Stimulated activated naive CD4-positive, alpha-beta T cell treated with Interleukin-2 at 50 U/mL for 16 hours (primary cell): ENCODE measurements around the gene NECAB3.

Source experiments
- DNase-seq: peaks from one replicate; lab custom pipeline; 2025; lab: John Stamatoyannopoulos, UW

Gene NECAB3

GRCh38 chr20:33677991-33678702 lies 3.9 kb upstream of the NECAB3 start:
- DNase-seq: no peak

DNA sequence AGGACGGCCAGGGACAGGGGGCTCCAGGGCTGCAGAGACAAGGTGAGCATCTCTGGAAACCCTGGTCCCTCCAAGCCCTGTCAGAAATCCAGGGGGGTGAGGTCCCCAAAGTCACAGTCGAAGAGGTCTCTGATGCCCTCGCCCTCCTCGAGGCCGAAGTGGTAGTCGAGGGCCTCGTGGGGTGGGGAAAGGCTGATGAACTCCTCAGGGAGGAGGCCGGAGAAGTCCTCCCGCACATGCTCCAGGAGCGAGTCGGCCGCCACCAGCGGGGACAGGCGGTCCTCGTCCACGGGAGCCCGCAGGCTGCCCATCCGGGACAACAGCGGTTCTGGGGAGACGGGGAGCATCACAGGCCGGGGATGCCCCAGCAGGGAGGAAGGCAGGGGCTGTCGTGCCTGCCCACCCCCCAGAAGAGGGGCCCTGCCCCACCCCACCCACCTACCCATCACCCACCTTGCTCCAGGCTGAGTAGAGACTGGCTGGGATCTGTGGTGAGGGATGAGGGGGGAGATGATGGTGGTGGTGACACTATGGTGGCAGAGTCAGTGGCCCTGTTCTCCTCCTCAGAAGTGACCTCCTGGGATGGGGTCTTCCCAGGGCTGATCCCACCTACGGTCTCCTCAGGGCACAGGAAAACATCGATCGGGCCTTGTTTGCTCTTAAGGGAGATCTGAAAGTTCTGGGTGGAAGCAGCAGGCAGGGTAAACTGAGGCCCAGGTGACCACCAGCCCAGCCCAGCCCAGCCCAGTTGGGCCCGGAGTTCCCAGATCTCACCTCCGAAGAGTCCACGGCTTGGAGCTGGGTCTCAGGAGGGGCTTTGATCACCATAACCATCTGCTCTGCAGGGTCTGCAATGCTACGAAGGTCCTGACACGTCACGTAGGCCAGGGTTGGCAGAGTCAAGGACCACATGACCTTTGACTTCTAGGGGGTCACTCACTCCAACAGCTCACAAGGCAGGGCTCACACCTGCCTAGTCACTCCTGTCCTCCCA lies 2.7 kb upstream of the NECAB3 start:
- DNase-seq: no peak

GRCh38 chr20:33676121-33676520 lies 1.9 kb upstream of the NECAB3 start:
- no peak for DNase-seq

GRCh38 chr20:33675136-33675959 lies 1.1 kb upstream of the NECAB3 start:
- DNase-seq: no peak

DNA sequence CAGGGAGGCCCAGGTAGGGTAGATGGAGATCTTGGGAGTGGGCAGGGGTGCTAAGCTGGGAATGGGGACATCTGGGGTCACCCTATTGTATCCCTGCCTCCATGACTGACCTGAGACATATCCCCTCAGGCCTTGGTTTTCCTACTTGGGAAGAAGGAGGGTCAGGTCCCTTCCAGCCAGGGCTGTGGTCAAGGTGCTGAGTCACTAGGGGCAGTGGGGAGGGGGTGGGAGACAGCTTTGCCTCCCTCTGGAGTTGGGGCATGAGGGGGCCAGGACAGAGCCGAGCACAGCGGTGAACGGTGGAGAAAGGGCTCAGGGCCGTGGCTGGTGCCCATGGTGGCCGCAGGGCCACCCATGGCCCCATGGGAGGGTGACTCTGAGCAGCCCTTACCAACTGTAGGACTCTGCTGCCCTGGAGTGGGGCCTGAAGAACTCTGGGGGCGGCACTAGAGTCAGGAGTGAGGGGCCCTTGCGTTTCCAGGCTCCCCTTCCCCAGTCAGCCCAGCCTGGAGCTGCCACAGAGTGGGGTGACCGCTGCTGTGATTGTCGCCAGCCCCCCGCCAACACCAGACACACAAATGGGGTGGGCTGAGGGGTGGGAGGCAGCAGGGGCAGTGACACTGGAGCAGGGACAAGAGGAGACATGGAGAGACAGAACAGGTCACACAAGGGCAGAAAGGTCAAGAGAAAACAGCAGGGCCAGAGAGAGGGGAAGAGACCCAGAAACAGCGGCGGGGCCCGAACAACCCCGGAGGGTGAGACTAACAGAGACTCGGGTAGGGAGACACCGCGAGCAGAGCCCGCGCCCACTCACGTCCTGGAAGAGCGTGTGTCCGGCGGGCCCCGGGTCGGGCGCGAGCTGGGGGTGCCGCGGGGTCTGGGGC lies 576 bp downstream of the NECAB3 start:
- DNase-seq: no peak

DNA sequence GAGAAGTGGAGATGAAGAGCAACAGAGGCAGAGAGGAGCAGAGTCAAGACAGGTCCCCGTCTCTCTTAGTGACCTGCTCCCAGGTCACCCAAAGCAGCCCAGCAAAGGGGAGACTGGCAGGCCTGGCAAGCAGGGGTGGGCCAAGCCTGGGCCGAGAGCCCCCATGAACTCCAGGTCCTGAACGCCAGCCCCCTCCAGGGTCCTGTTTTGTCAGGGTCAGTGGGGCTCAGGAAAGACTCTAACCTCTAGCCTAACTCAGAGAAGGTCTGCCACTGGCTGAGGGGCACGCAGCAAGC lies 1.2 kb downstream of the NECAB3 start:
- no peak for DNase-seq

GRCh38 chr20:33672426-33673113 lies 1.7 kb downstream of the NECAB3 start:
- DNase-seq: no peak

DNA sequence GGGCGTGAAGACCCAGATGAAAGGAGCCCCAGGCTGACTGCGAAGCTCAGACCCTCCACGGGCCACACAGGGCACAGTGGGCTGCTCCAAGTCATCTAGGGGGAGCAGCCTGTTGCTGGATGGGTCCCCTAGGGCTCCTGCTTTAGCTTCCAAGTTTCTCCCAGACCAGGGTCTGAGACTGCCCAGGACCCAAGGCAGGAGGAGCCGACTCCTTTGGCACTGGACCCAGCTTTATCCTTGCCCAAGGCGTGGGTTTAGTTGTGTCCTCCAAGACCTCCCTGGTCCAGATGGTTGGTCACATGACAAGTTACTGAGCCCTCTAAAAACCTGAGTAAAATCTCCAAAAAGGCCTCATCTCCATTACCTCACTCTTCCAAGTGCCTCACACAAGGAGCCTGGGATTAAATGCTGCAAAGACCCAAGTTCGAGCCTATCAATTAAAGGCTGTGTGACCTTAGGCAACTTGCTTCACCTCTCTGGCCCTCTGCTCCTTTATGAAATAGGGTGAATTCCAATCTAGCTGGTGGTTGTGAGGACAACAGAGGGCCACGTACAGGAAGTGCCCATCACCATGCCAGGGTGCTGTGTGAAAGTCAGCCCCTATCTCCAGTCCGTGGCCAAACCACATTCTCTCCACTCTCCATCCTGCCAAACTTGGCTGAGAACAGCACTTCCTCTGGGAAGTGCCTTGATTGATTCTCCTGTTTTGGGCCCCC lies 2.5 kb downstream of the NECAB3 start:
- DNase-seq: no peak

- DNase-seq: no peak
Measured at GRCh38 chr20:33670715-33671499, 3.3 kb downstream of the NECAB3 start.

DNA sequence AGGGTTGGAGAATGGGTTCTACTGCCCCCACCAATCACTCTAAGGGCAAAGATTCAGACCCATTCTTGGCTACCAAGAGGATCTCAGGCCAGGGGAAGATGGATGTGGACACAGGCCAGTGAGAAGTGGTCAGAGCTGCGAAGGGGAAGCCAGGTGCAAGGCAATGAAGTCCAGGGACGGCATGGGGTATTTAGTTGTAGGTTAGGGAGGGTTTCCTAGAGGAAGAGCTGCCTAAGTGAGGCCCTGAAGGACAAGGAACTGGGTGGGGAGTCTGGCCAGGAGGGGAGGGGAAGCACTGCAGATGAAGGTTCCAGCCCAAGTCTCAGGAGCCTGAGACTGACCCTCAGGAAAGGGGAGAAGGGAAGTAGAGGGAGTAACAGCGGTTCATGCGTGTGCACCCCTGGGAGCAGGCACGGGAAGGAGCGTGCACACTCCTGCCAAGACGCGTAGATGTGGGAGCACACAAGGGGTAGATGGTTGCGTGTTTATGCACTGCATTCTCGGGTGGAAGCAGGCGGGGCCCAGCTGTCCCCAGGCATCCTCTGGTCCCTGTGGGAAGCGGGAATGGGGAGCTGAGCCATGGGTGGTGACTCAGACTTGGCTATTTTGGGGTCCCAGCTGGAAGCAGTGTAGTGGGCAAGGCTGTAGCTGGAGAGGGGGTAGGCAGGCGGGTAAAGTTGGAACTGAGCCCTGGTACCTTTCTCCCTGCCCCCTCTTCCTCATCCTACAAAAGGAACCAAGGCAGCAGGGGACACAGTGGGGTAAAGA lies 4.2 kb downstream of the NECAB3 start:
- no peak for DNase-seq

GRCh38 chr20:33669224-33669623 lies 5.0 kb downstream of the NECAB3 start:
- no peak for DNase-seq

DNA sequence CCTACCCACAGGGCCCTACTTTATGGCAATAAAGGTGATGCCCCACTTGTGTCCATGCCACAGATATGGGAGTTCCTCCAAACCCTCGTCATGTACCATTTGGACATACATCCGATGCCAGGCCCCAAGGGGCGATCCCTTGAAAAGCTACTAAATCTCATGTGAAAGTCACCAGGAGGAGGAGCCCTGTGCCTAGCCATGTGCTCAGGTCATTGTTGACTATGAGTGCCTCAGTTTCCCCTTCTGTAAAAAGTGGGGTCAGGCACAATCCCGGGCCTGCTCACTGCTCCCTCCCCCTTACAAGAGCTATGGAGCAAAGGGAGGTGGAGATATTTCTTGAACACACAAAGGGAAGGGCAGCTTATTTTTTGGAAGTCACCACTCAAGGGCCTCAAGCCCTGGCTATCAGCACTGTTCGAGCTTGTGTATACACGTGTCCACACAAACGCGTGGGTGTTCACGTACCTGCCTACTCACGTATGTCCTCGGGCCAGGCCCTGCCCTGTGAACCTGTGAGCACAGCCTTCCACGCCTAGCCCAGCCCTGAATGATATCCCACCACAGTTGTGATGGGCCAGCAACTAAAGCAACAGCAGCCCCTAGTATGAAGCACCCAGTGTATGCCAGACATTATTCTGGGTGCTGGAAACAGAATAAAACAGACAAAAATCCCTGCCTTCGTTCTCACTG lies 5.6 kb downstream of the NECAB3 start:
- DNase-seq: no peak

GRCh38 chr20:33667676-33668465 lies 6.4 kb downstream of the NECAB3 start:
- peak; percentile 70 for DNase-seq

- peak; percentile 46 for DNase-seq
Measured at GRCh38 chr20:33667245-33667675, 7.0 kb downstream of the NECAB3 start.

DNA sequence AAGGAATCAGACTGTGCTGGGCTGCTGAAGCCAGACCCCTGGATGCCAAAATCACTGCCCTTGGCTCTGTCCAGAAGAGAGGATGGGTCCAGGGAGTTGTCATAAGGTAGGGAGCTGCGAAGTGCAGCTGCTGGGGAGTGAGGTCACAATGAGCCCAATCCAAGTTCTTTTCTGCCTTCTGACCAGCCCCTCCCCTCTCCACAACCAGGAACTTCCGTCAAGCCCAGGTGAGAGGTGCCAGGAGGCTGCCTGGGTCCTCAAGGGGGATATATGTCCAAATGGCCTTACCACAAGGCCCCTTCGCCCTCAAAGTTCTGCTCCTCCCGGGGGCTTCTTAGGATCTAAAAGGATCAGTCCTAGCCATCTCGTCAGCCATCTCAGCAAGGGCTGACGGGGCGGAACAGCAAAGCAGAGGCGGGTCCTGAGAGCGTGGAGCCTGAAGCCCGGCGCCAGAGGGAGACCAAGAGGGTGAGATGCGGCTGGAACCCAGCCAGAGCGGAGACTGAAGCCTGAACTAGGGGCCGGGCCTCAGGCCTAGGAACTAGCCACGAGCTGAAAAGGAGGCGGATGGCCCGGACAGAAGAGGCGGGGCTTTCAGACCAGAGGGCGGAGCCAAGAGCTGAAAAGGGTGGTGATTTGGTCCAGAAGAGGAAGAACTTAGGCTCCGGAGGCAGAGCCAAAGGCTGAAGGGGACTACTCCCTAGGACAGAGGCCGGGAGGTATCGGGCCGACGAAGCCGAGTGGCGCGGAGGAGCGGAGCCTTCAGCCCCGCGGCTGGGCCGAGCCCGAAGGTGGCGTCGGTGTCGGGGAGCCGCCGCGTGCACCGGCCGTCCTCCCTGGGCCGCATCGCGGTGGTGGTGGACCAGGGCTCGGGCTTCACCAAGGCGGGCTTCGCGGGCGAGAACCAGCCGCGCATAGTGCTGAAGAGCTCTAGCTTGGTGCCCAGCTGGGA lies 7.7 kb downstream of the NECAB3 start, which contains the start of gene ACTL10:
Gene ACTL10, plus strand, starts transcription at position 651 of the 952 bp plus-strand sequence. CDS start 555 bp downstream, outside the sequence.
- peak; percentile 79 for DNase-seq

DNA sequence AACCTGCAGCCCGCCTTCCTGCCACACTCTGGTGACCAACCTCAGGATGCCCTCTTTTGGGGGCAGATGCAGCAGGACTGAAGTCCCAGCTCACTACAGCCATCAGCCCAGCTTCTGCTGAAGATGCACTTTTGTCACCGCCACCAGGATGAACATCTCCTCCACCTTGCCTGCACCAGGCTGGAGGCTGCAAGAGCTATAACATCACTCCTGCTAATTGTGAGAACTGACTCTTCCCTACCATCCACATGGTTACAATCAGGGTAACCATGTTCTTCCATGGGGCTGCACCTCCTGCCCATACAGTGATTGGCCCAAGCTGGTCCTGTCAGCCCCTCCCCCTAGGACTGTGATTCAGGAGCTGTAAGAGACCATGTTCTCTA lies 9.5 kb downstream of the NECAB3 start:
- DNase-seq: no peak
